ENCODE measurements around the gene RER1.
"Not testable (repeated sequence)": the region's sequence is repeated elsewhere in the genome, so short reads cannot be mapped to it uniquely, and the experiment has no call there.

Gene RER1

GRCh38 chr1:2435091-2435490 lies 43.5 kb downstream of the RER1 start:
- Mint-ChIP-seq H3K4me1 (no peaks in the 10 kb centered on the region), H3K36me3 (no peaks in the 10 kb centered on the region), H3K27ac (peak overlapping the region; percentile 80), H3K27me3 (peaks cover 26% of the 10 kb centered on the region), H3K9me3 (peaks cover 2% of the 10 kb centered on the region), H3K4me3 (no peak overlapping the region)
- DNase-seq = no peak
- CTCF ChIA-PET = interaction anchor here (0.7 kb wide), 1 partner anchor 125 kb away, joined by 4 read pairs; no protein-coding TSS in a partner anchor

GRCh38 chr1:2435746-2436355 lies 44.2 kb downstream of the RER1 start:
- H3K36me3 Mint-ChIP-seq = no peaks in the 10 kb centered on the region

GRCh38 chr1:2436876-2437275 lies 45.2 kb downstream of the RER1 start:
- Mint-ChIP-seq H3K9me3 (no peaks in the 10 kb centered on the region), H3K4me1 (no peaks in the 10 kb centered on the region), H3K36me3 (no peaks in the 10 kb centered on the region), H3K4me3 (no peak overlapping the region), H3K27me3 (peaks cover 29% of the 10 kb centered on the region), H3K27ac (no peak overlapping the region)
- DNase-seq = no peak
- CTCF ChIA-PET = no interaction called here

More at GRCh38 chr1:2435746-2436355, 44.2 kb downstream of the RER1 start:
- no peaks in the 10 kb centered on the region for H3K4me1 Mint-ChIP-seq
- H3K9me3 Mint-ChIP-seq = no peaks in the 10 kb centered on the region
- peaks cover 19% of the 10 kb centered on the region for H3K27me3 Mint-ChIP-seq
- CTCF ChIA-PET = interaction anchor here (0.7 kb wide), 1 partner anchor 125 kb away, joined by 4 read pairs; no protein-coding TSS in a partner anchor
- no peak overlapping the region for H3K27ac Mint-ChIP-seq
- no peak for DNase-seq
- H3K4me3 Mint-ChIP-seq = no peak overlapping the region

- no peak overlapping the region for H3K4me3 Mint-ChIP-seq
- H3K27ac Mint-ChIP-seq = peak overlapping the region; percentile 20
- H3K36me3 Mint-ChIP-seq = no peaks in the 10 kb centered on the region
- CTCF ChIA-PET = no interaction called here
- no peak for DNase-seq
- no peaks in the 10 kb centered on the region for H3K4me1 Mint-ChIP-seq
- no peaks in the 10 kb centered on the region for H3K9me3 Mint-ChIP-seq
- H3K27me3 Mint-ChIP-seq = peaks cover 36% of the 10 kb centered on the region
Observed at GRCh38 chr1:2437617-2438016, 46.0 kb downstream of the RER1 start.

GRCh38 chr1:2438038-2438437 lies 46.4 kb downstream of the RER1 start:
- peak overlapping the region; percentile 20 for H3K27ac Mint-ChIP-seq
- no peak for DNase-seq
- H3K9me3 Mint-ChIP-seq = no peaks in the 10 kb centered on the region
- H3K36me3 Mint-ChIP-seq = no peaks in the 10 kb centered on the region
- CTCF ChIA-PET = no interaction called here
- no peaks in the 10 kb centered on the region for H3K4me1 Mint-ChIP-seq
- no peak overlapping the region for H3K4me3 Mint-ChIP-seq
- peaks cover 40% of the 10 kb centered on the region for H3K27me3 Mint-ChIP-seq

GRCh38 chr1:2438641-2439040 lies 47.0 kb downstream of the RER1 start:
- no peak overlapping the region for H3K27ac Mint-ChIP-seq
- no peak for DNase-seq
- H3K27me3 Mint-ChIP-seq = peaks cover 42% of the 10 kb centered on the region
- H3K4me1 Mint-ChIP-seq = no peaks in the 10 kb centered on the region
- H3K36me3 Mint-ChIP-seq = no peaks in the 10 kb centered on the region
- no peak overlapping the region for H3K4me3 Mint-ChIP-seq
- CTCF ChIA-PET = no interaction called here
- no peaks in the 10 kb centered on the region for H3K9me3 Mint-ChIP-seq

- Mint-ChIP-seq H3K36me3 (no peaks in the 10 kb centered on the region), H3K27me3 (peaks cover 46% of the 10 kb centered on the region), H3K27ac (no peak overlapping the region), H3K4me1 (no peaks in the 10 kb centered on the region), H3K9me3 (no peaks in the 10 kb centered on the region), H3K4me3 (no peak overlapping the region)
- no peak for DNase-seq
- CTCF ChIA-PET = no interaction called here
Observed at GRCh38 chr1:2439369-2439768, 47.7 kb downstream of the RER1 start.

- peaks cover 50% of the 10 kb centered on the region for H3K27me3 Mint-ChIP-seq
- H3K27ac Mint-ChIP-seq, CTCF ChIA-PET, DNase-seq, H3K36me3 Mint-ChIP-seq, H3K4me3 Mint-ChIP-seq, H3K4me1 Mint-ChIP-seq, H3K9me3 Mint-ChIP-seq: not testable (repeated sequence)
Observed at GRCh38 chr1:2440346-2440745, 48.7 kb downstream of the RER1 start.

- Mint-ChIP-seq H3K27me3 (peaks cover 61% of the 10 kb centered on the region), H3K36me3 (no peaks in the 10 kb centered on the region), H3K27ac (no peak overlapping the region), H3K4me3 (no peak overlapping the region), H3K4me1 (no peaks in the 10 kb centered on the region), H3K9me3 (no peaks in the 10 kb centered on the region)
- CTCF ChIA-PET = no interaction called here
- DNase-seq = no peak
Observed at GRCh38 chr1:2441746-2442145, 50.1 kb downstream of the RER1 start.

GRCh38 chr1:2442661-2443060 lies 51.0 kb downstream of the RER1 start:
- H3K27me3 Mint-ChIP-seq = peaks cover 66% of the 10 kb centered on the region
- H3K27ac Mint-ChIP-seq = no peak overlapping the region
- H3K4me3 Mint-ChIP-seq = no peak overlapping the region
- DNase-seq = no peak
- CTCF ChIA-PET = no interaction called here
- no peaks in the 10 kb centered on the region for H3K9me3 Mint-ChIP-seq
- H3K36me3 Mint-ChIP-seq = no peaks in the 10 kb centered on the region
- H3K4me1 Mint-ChIP-seq = no peaks in the 10 kb centered on the region

GRCh38 chr1:2443277-2444137 lies 51.9 kb downstream of the RER1 start:
- Mint-ChIP-seq H3K27ac (no peak overlapping the region), H3K36me3 (no peaks in the 10 kb centered on the region), H3K4me3 (no peak overlapping the region), H3K9me3 (no peaks in the 10 kb centered on the region), H3K4me1 (no peaks in the 10 kb centered on the region), H3K27me3 (peaks cover 74% of the 10 kb centered on the region)
- DNase-seq = peak; percentile 38
- CTCF ChIA-PET = no interaction called here

- CTCF ChIA-PET = no interaction called here
- Mint-ChIP-seq H3K27me3 (peaks cover 74% of the 10 kb centered on the region), H3K9me3 (no peaks in the 10 kb centered on the region), H3K27ac (no peak overlapping the region), H3K36me3 (no peaks in the 10 kb centered on the region), H3K4me1 (no peaks in the 10 kb centered on the region), H3K4me3 (no peak overlapping the region)
- no peak for DNase-seq
Observed at GRCh38 chr1:2444138-2444591, 52.5 kb downstream of the RER1 start.

GRCh38 chr1:2445162-2445822 lies 53.7 kb downstream of the RER1 start:
- Mint-ChIP-seq H3K27ac (no peak overlapping the region), H3K4me1 (no peaks in the 10 kb centered on the region), H3K27me3 (peaks cover 70% of the 10 kb centered on the region), H3K4me3 (no peak overlapping the region), H3K9me3 (no peaks in the 10 kb centered on the region), H3K36me3 (no peaks in the 10 kb centered on the region)
- no peak for DNase-seq
- CTCF ChIA-PET = no interaction called here

- Mint-ChIP-seq H3K27ac (no peak overlapping the region), H3K27me3 (peaks cover 70% of the 10 kb centered on the region), H3K36me3 (no peaks in the 10 kb centered on the region), H3K4me1 (no peaks in the 10 kb centered on the region), H3K9me3 (no peaks in the 10 kb centered on the region), H3K4me3 (no peak overlapping the region)
- no peak for DNase-seq
- CTCF ChIA-PET = no interaction called here
Observed at GRCh38 chr1:2445823-2446215, 54.2 kb downstream of the RER1 start.

- no peaks in the 10 kb centered on the region for H3K9me3 Mint-ChIP-seq
- CTCF ChIA-PET = no interaction called here
- no peaks in the 10 kb centered on the region for H3K36me3 Mint-ChIP-seq
- peaks cover 64% of the 10 kb centered on the region for H3K27me3 Mint-ChIP-seq
- H3K4me1 Mint-ChIP-seq = no peaks in the 10 kb centered on the region
- H3K4me3 Mint-ChIP-seq = no peak overlapping the region
- DNase-seq = no peak
- no peak overlapping the region for H3K27ac Mint-ChIP-seq
Observed at GRCh38 chr1:2446394-2446793, 54.8 kb downstream of the RER1 start.

Data from activated naive CD4-positive, alpha-beta T cell treated with anti-CD3 and anti-CD28 coated beads, Interleukin-2, amount 10 ng/mL, durations not matched to agents 7 days and 5 days (primary cell).